Myocyte (in vitro differentiated cells): ENCODE data around the gene RPL12. TPM values are rescaled to one million over a fixed set of nuclear protein-coding genes. Genes with fewer than 3 reads are reported as not detected.

Experiments
- DNase-seq: peaks from one replicate; pipeline ENCODE4 v3.0.0-alpha.2; 2012; ENCODE audit warnings: low read depth
- polyA plus RNA-seq: library from polyadenylated mRNA; unstranded; fragments of >200 nt; gene quantifications from one replicate; pipeline ENCODE4 v1.2.1, GENCODE V29; 2012; ENCODE audit warnings: missing spikeins
- total RNA-seq: library from RNA; depleted of rRNA; stranded (reverse); fragments of >200 nt; gene quantifications from 2 replicates; pipeline ENCODE4 v1.2.3, GENCODE V29; 2014

The RPL12 gene
- 1,595 and 2,040 TPM in 2 replicates for total RNA-seq
- polyA plus RNA-seq, result 1,528 TPM

GRCh38 chr9:127450830-127451607 is at the start of gene RPL12, which contains the start of gene LRSAM1:
Gene RPL12 (minus strand): TSS chr9:127451406. CDS start chr9:127451317, 89 bp downstream.
Gene LRSAM1 (plus strand): TSS chr9:127451510. CDS start chr9:127454528, 3,018 bp downstream.
- DNase-seq, result peak; percentile 96

- DNase-seq, result no peak
Measured at GRCh38 chr9:127500862-127501261, 49.7 kb upstream of the RPL12 start.

GRCh38 chr9:127500399-127500798 is 49.2 kb upstream of the RPL12 start:
- no peak for DNase-seq

- no peak for DNase-seq
Measured at GRCh38 chr9:127498298-127498697, 47.1 kb upstream of the RPL12 start.

GRCh38 chr9:127497656-127498290 is 46.6 kb upstream of the RPL12 start:
- DNase-seq, result no peak

DNA sequence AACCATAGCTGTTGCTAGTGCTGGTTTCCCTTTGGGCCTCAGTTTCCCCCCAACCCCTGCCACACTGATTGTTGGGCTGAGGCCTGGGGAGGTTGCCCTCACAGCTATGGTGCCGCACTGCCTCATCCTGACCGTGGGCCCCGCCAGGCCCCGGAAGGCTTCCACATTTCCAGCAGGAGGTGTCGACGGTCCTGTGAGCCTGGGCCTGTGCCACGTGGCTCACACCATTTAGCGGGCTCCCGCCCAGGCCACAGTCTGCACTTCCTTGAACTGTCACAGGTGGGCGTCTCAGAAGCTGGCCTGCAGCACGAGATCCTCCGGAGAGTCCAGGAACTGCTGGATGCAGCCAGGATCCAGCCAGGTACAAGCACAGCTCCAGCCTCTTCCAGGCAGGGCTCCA is 45.8 kb upstream of the RPL12 start:
- no peak for DNase-seq

- no peak for DNase-seq
Measured at GRCh38 chr9:127495884-127496555, 44.8 kb upstream of the RPL12 start.

DNA sequence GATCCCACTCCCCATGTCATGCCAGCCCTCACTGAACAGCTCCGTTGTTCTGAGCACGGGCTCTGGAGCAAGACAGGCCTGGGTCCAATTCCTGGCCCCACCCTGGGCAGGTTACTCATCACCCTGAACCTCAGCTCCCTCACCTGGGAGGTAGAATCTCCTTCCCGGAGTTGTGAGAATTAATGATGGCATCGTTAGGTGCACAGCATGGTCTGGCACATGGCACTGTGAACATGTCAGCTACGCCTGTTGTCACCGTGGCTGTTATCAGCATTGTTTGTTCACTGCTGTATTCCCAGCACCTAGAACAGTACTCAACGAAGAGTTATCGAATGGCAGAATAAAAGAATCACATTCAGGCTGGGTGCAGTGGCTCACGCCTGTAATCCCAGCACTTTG is 43.1 kb upstream of the RPL12 start:
- DNase-seq, result no peak

DNA sequence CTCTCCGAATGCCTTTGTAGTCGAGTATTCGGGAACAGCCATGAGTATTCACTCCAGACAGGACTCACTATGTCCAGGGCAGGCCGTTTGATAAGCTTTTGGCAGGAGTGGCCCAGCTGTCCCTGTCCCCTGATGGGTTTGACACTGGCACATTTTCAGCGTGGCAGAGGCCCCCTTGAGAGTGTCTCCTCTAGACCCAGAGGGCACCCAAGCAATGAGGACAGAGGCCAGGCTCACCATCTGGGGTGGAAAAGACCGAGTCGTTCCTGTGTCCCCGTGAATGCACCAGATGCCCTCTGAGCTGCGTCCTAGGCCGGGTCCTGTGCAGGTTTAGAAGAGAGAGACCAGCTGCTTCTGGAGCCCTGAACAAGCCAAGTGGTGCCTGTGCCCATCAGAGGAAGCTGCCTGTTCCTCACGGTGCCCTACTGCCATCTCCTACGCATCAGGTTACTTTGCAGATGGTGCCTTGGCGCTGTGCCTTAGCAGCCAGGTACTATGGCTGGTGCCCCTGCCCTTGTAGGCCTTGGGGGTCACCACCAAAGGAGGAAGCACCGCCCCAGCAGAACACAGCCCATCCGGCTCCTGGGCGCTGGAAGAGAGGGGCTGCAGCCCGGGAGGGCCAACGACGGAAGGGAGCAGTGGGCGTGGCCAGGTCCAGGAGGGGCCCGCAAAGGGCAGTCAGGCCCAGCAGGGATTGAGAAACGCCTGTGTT is 42.5 kb upstream of the RPL12 start:
- DNase-seq, result no peak

DNA sequence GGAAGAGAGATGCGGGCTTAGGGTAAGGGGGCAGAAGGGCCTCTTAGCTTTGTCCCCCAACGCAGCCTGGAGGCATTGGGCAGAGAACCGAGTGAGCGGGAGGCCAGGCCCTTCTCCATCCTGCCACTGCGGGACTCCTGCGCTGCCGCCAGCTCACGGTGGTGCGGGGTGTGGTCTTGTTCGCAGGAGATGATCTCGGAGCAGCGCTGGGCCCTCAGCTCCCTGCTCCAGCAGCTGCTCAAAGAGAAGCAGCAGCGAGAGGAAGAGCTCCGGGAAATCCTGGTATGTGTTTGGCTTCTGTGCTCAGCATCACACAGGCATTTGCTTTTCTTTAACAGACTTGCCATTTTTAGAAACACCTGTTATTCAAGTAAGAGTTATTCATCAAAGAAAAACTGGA is 41.4 kb upstream of the RPL12 start:
- DNase-seq, result peak; percentile 49

GRCh38 chr9:127491516-127491915 is 40.3 kb upstream of the RPL12 start:
- no peak for DNase-seq

- DNase-seq, result no peak
Measured at GRCh38 chr9:127490535-127491230, 39.5 kb upstream of the RPL12 start.

DNA sequence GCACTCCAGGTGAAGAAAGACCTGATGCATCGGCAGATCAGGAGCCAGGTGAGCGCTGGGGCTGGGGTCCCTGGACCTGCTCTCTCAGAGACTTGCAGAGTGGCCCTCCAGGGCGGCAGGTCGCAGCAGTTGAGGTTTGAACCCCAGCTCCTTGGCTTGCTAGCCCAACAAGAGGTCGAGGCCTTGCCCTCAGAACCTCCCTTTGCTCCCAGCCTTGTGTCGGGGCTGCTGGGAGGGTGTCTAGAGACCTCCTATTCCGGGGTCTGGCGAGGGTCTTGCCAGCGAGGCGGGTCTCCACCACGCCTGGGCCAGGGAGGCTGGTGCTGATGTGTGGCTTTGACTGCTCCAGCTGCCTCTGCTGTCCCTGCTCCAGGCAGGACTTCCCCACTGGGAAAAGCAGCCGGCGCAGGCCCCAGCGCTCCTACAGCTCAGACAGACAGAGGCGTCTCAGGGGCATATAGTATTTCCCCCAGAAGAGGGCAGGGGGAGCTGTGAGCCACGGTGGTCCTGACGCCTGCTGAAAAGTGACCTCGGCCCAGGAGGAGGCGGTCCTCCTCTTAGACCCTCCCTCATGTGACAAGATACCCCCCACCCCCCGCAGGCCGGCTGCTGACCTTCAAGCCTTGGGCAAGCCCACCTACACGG is 38.4 kb upstream of the RPL12 start:
- no peak for DNase-seq

- no peak for DNase-seq
Measured at GRCh38 chr9:127488946-127489345, 37.7 kb upstream of the RPL12 start.

DNA sequence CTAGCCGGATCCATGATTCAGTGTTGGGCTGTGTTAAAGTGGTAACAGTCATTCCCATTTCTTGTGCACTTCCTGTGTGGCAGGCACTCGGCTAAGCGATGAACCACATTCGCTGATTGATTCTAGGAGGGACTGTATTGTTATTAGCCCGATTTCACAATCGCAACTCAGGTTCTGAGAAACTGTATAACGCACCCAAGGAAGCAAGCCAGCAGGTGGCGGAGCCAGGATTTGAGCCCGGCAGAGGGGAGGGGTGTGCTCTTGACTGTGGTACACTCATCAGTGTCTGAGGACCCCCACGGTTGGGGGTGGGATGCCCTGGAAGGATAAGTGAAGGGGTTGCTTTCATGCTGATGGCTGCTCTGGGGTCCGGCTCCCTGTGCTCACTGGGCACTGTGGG is 34.8 kb upstream of the RPL12 start:
- no peak for DNase-seq

DNA sequence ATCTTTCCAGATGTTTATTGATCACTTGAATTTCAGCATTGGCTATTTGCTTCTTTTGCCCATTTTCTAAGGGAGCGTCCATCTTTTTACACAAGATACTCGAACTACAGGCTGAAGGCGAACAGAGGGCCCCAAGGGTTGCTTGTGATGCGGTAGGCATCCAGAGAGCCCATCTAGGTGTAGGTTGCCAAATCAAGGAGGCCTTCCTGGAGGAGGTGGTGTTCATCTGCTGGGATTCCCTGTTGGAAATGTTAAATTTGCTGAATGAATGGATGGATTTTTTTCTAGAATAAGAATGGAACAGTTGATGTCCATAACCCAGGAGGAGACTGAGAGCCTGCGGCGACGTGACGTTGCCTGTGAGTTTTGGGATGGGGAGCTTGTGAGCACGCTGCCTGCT is 31.5 kb upstream of the RPL12 start:
- no peak for DNase-seq

- no peak for DNase-seq
Measured at GRCh38 chr9:127479507-127480081, 28.4 kb upstream of the RPL12 start.

DNA sequence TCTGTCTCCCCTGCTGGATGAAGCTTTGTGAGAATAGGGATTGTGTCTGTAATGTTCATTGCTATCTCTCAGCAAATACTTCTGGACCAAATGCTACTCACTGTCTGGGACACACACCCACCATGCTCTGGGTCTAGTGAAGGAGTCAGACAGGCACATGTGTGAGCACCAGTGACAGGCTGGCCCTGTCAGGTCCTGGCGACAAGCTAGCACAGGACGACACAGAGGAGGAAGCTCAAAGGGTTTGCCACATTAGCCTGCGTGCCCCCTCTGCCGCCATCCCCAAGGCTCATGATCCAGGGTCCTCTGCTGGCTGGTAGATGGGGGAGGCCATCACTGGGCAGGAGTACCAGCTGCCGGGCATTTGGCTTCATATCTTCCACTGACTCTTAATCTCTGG is 23.4 kb upstream of the RPL12 start:
- no peak for DNase-seq

DNA sequence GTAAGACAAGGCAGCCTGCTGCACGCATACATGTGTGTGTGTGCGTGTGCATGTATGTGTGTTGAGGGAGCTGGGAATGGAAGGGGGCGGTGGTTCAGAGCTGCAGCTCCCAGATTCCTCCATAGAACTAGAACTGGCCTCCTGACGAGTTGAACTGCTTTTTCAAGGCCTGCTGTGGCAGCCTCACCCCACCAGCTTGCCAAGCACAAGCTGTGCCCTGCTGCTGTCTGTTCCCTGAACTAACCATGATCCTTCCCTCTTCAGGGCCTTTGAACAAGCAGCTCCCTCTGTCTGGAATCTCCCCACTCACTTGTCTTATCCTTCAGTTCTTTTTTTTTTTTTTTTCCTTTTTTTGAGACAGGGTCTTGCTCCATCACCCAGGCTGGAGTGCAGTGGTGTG is 22.7 kb upstream of the RPL12 start:
- DNase-seq, result no peak

GRCh38 chr9:127473501-127473900 is 22.3 kb upstream of the RPL12 start:
- DNase-seq, result no peak
